ENCODE data around the gene SEMA3D. TPM values are rescaled to one million over a fixed set of nuclear protein-coding genes. Genes with fewer than 3 reads are reported as not detected.

Gene SEMA3D
- total and polyA plus RNA-seq, 2 of the 13 experiments (the other 11 are each of a cell fraction or from before 2014, with no cell fraction given): 0.07 TPM; not detected in 1

DNA sequence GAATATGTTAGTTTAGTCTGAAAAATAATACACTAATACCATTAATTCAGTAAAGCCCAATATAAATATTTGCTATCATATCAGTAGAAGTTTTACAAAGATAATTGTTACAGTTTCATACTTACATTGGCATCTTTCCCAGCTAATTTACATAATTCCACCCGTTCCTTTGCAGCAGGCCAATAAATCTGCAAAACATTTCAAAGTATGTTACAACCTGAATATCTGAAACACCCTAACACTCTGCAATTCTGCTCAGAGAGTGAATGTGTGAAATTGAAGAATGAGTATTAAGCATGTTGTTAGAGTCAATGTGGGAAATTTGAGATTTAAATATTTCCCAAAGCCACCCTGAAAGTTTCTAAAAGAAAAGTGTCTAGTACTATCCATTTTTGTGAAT is 105.5 kb downstream of the SEMA3D start:
- CTCF ChIA-PET (ENCODE audit: low intra/inter-chr PET ratio, low total read pairs): no interaction called here
- FAIRE-seq: no peak
- TF ChIP-seq CHCHD3 (CRISPR knock-in tag; IDR thresholded peaks at IDR 0.05): no peak
- no peak for TF ChIP-seq NR2F2 (IDR thresholded peaks at IDR 0.05; ENCODE audit: borderline replicate concordance, low read depth)
- no peak for TF ChIP-seq ZSCAN30 (CRISPR knock-in tag; IDR thresholded peaks at IDR 0.05)
- TF ChIP-seq, protein P1, sequence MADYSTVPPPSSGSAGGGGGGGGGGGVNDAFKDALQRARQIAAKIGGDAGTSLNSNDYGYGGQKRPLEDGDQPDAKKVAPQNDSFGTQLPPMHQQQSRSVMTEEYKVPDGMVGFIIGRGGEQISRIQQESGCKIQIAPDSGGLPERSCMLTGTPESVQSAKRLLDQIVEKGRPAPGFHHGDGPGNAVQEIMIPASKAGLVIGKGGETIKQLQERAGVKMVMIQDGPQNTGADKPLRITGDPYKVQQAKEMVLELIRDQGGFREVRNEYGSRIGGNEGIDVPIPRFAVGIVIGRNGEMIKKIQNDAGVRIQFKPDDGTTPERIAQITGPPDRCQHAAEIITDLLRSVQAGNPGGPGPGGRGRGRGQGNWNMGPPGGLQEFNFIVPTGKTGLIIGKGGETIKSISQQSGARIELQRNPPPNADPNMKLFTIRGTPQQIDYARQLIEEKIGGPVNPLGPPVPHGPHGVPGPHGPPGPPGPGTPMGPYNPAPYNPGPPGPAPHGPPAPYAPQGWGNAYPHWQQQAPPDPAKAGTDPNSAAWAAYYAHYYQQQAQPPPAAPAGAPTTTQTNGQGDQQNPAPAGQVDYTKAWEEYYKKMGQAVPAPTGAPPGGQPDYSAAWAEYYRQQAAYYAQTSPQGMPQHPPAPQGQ (CRISPR knock-in tag; IDR thresholded peaks at IDR 0.05; ENCODE audit: borderline replicate concordance): no peak
- no peak for TF ChIP-seq ZNF780A (CRISPR knock-in tag; IDR thresholded peaks at IDR 0.05)
- TF ChIP-seq ATAD3A (CRISPR knock-in tag; IDR thresholded peaks at IDR 0.05): no peak
- TF ChIP-seq MTF2 (CRISPR knock-in tag; IDR thresholded peaks at IDR 0.05; ENCODE audit: borderline replicate concordance): no peak
- no peak for TF ChIP-seq ZNF75D (CRISPR knock-in tag; IDR thresholded peaks at IDR 0.05; ENCODE audit: borderline replicate concordance)
- TF ChIP-seq, protein P2, sequence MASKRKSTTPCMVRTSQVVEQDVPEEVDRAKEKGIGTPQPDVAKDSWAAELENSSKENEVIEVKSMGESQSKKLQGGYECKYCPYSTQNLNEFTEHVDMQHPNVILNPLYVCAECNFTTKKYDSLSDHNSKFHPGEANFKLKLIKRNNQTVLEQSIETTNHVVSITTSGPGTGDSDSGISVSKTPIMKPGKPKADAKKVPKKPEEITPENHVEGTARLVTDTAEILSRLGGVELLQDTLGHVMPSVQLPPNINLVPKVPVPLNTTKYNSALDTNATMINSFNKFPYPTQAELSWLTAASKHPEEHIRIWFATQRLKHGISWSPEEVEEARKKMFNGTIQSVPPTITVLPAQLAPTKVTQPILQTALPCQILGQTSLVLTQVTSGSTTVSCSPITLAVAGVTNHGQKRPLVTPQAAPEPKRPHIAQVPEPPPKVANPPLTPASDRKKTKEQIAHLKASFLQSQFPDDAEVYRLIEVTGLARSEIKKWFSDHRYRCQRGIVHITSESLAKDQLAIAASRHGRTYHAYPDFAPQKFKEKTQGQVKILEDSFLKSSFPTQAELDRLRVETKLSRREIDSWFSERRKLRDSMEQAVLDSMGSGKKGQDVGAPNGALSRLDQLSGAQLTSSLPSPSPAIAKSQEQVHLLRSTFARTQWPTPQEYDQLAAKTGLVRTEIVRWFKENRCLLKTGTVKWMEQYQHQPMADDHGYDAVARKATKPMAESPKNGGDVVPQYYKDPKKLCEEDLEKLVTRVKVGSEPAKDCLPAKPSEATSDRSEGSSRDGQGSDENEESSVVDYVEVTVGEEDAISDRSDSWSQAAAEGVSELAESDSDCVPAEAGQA (IDR thresholded peaks at IDR 0.05; ENCODE audit: low read depth): no peak
- TF ChIP-seq, protein P2 (CRISPR knock-in tag; IDR thresholded peaks at IDR 0.05; ENCODE audit: borderline replicate concordance): no peak
- TF ChIP-seq, protein P3, sequence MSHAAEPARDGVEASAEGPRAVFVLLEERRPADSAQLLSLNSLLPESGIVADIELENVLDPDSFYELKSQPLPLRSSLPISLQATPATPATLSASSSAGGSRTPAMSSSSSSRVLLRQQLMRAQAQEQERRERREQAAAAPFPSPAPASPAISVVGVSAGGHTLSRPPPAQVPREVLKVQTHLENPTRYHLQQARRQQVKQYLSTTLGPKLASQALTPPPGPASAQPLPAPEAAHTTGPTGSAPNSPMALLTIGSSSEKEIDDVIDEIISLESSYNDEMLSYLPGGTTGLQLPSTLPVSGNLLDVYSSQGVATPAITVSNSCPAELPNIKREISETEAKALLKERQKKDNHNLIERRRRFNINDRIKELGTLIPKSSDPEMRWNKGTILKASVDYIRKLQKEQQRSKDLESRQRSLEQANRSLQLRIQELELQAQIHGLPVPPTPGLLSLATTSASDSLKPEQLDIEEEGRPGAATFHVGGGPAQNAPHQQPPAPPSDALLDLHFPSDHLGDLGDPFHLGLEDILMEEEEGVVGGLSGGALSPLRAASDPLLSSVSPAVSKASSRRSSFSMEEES (CRISPR knock-in tag; IDR thresholded peaks at IDR 0.05): no peak
- no peak for TF ChIP-seq ELF1 (CRISPR knock-in tag; IDR thresholded peaks at IDR 0.05)
- TF ChIP-seq REL (CRISPR knock-in tag; conservative IDR thresholded peaks at IDR 0.05): no peak
- TF ChIP-seq ZBTB7B (CRISPR knock-in tag; IDR thresholded peaks at IDR 0.05): no peak
- TF ChIP-seq FOXA1 (IDR thresholded peaks at IDR 0.05): no peak
- no peak for TF ChIP-seq FOXA1 (CRISPR knock-in tag; IDR thresholded peaks at IDR 0.05)
- no peak for TF ChIP-seq ZIK1 (CRISPR knock-in tag; IDR thresholded peaks at IDR 0.05; ENCODE audit: borderline replicate concordance, low read depth)
- POLR2A ChIA-PET: no interaction called here
- Histone ChIP-seq H3K27ac (ENCODE audit: extremely low read length, insufficient read depth, low read length) (no peak overlapping the region), H3K79me2 (ENCODE audit: insufficient read depth, low read length) (no peaks in the 10 kb centered on the region), H2AFZ (ENCODE audit: low read length) (no peak overlapping the region), H3K4me1 (ENCODE audit: insufficient read depth, low read length) (no peaks in the 10 kb centered on the region), H3K9ac (ENCODE audit: insufficient read depth, low read depth, low read length) (no peak overlapping the region), H4K20me1 (ENCODE audit: insufficient read depth, low read length) (no peaks in the 10 kb centered on the region), H3K27me3 (ENCODE audit: control insufficient read depth in 1 of 2, insufficient read depth in 2 of 2, low read length in 2 of 2) (no peaks in the 10 kb centered on the region), H3K9me3 (ENCODE audit: low read length) (no peaks in the 10 kb centered on the region), H3K4me3 (replicated peaks in 1 of 3; ENCODE audit: insufficient read depth in 1 of 3, low read depth in 2 of 3, low read length in 3 of 3) (no peak overlapping the region), H3K4me2 (ENCODE audit: low read depth, low read length) (no peak overlapping the region), H3K36me3 (replicated peaks in 1 of 2; ENCODE audit: control insufficient read depth in 1 of 2, insufficient read depth in 2 of 2, low read length in 2 of 2) (no peaks in the 10 kb centered on the region)
- in situ Hi-C loops (cut with HindIII; ENCODE audit: extremely low pct_ligation_motif_present, low pct_unique_long_range_greater_than_20kb) (no loop called here), intact Hi-C loops (cut with micrococcal nuclease; ENCODE audit: unreplicated experiment) (no loop called here)
- no peak for DNase-seq (ENCODE audit: low spot score)
- BruUV-seq (replicated peaks): no TSS peak
- WGBS (ENCODE audit: low lambda C conversion rate): 0% methylated on average over 1 of the region's 1 CpG
- ATAC-seq: no peak
